Peyer's patch (tissue), 4 donors: Measurements from ENCODE around the gene UNC5B.

ENCODE experiments used
- POLR2A ChIP-seq, 2 donors: fragments of 450-650 bp; IDR thresholded peaks; one replicate each; pipeline ENCODE4 v1.5.1; 2017; ENCODE audit warnings: antibody characterized with exemption in 2 of 2, mild to moderate bottlenecking in 2 of 2, moderate library complexity in 2 of 2
- TF ChIP-seq, protein P1 (sequence below), 6 experiments: fragments of 450-650 bp in 4 of 6; fragments of 200-600 bp in 2 of 6; sonication (generic) in 1 of 6; IDR thresholded peaks; one replicate each; pipeline ENCODE4 v1.5.1; 2017 to 2019; ENCODE audit warnings: antibody characterized with exemption in 6 of 6, mild to moderate bottlenecking in 3 of 6, moderate library complexity in 1 of 6

DNA sequence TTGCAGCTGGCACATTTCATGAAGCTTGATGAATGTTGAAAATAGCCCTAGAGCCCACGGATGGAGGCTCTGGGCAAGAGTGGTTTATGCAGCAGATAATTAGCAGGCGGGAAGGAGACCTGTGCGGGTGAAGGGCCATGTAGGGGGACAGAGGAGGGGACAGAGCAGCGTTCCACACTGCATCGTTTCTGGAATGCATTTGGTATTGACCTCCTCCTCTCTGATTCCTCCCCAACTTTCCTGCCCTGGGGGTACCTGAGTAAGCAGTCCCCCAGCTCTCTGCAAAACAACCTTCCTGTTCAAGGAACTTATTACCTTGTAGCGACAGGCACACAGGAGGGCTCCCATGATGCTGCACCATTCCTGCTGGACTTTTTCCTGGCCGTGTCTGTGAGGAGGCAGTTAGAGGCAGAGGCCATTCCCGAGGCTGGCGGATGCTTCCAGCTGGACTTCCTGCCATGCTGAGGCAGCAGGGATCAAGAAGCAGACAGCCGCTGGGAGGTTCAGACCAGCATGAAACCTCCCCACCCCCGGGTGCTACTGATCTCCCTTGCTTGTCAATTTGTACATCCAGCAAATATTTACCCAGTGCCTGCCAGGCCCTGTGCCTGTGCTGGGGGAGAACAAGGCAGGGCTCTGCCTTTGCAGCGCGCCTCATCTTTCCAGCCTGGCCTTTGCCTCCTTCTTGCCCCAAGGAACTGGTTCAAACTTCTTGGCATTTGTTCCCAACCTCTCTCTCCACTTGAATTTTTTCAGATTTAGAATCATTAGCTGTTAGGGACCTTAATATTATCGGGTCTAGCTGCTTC is 135.4 kb downstream of the UNC5B start:
- TF ChIP-seq, protein P1, sequence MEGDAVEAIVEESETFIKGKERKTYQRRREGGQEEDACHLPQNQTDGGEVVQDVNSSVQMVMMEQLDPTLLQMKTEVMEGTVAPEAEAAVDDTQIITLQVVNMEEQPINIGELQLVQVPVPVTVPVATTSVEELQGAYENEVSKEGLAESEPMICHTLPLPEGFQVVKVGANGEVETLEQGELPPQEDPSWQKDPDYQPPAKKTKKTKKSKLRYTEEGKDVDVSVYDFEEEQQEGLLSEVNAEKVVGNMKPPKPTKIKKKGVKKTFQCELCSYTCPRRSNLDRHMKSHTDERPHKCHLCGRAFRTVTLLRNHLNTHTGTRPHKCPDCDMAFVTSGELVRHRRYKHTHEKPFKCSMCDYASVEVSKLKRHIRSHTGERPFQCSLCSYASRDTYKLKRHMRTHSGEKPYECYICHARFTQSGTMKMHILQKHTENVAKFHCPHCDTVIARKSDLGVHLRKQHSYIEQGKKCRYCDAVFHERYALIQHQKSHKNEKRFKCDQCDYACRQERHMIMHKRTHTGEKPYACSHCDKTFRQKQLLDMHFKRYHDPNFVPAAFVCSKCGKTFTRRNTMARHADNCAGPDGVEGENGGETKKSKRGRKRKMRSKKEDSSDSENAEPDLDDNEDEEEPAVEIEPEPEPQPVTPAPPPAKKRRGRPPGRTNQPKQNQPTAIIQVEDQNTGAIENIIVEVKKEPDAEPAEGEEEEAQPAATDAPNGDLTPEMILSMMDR (IDR thresholded peaks at IDR 0.05): no peak
- TF ChIP-seq POLR2A (IDR thresholded peaks at IDR 0.05): no peak
